CD4-positive, alpha-beta T cell (primary cell): ENCODE measurements around the gene GRM4. TPM values are rescaled to one million over a fixed set of nuclear protein-coding genes. Genes with fewer than 3 reads are reported as not detected.

Experiments used
- ATAC-seq: fragments of 200-7000 bp; cut with Tn5 transposase; one replicate; pipeline ENCODE4 v1.10.0; 2022; ENCODE audit warnings: mild to moderate bottlenecking; ENCODE audit not compliant: poor library complexity
- CTCF ChIA-PET: fragments of 350-600 bp; sonication (Branson Sonifier 250); formaldehyde crosslinking; loops from one replicate; lab custom pipeline; 2021; ENCODE audit warnings: antibody characterized with exemption, inconsistent platforms; lab: Charles Lee
- POLR2A ChIA-PET: fragments of 350-600 bp; sonication (Branson Sonifier 250); formaldehyde crosslinking; loops from one replicate; lab custom pipeline; 2021; ENCODE audit warnings: antibody characterized with exemption, inconsistent platforms; lab: Charles Lee
- DNase-seq, 14 experiments: peaks; one replicate each; pipeline ENCODE4 v3.0.0-alpha.2; 2013 to 2020; ENCODE audit warnings: mixed read lengths in 2 of 14
- H3K27ac ChIP-seq, 2 donors: one replicate each; pipeline versions ENCODE4 v1.5.1 to v1.7.0; 2013; ENCODE audit warnings: low read length in 2 of 2, low read depth in 1 of 2, mild to moderate bottlenecking in 1 of 2
- H3K27me3 ChIP-seq, 2 experiments: 1 replicate in 1 of 2; 2 replicates in 1 of 2; pipeline versions ENCODE4 v1.6.1 to v1.7.0; 2013; ENCODE audit warnings: low read length in 2 of 2, control low read depth in 1 of 2, mild to moderate bottlenecking in 1 of 2, moderate library complexity in 1 of 2; ENCODE audit not compliant: insufficient read depth in 2 of 2, control insufficient read depth in 1 of 2
- H3K36me3 ChIP-seq: one replicate; pipeline ENCODE4 v1.6.1; 2013; ENCODE audit warnings: low read length, control low read depth; ENCODE audit not compliant: insufficient read depth
- H3K4me1 ChIP-seq: one replicate; pipeline ENCODE4 v1.6.1; 2013; ENCODE audit warnings: low read length, control low read depth; ENCODE audit not compliant: insufficient read depth
- H3K4me3 ChIP-seq: one replicate; pipeline ENCODE4 v1.5.1; 2013; ENCODE audit warnings: mild to moderate bottlenecking, low read length, moderate library complexity
- H3K9me3 ChIP-seq, 2 experiments: 1 replicate in 1 of 2; 2 replicates in 1 of 2; pipeline versions ENCODE4 v1.6.1 to v1.7.0; 2013; ENCODE audit warnings: low read length in 2 of 2, mild to moderate bottlenecking in 2 of 2, control low read depth in 1 of 2, moderate library complexity in 1 of 2; ENCODE audit not compliant: control insufficient read depth in 1 of 2, insufficient read depth in 1 of 2
- H3K27ac Mint-ChIP-seq: one replicate; pipeline ENCODE4 v1.8.0; 2020; ENCODE audit warnings: mixed read lengths
- H3K27me3 Mint-ChIP-seq: one replicate; pipeline ENCODE4 v1.8.0; 2021; ENCODE audit warnings: mixed read lengths
- H3K36me3 Mint-ChIP-seq: one replicate; pipeline ENCODE4 v1.8.0; 2021; ENCODE audit warnings: low read depth, mixed read lengths
- H3K4me1 Mint-ChIP-seq: one replicate; pipeline ENCODE4 v1.8.0; 2021; ENCODE audit warnings: low read depth, mixed read lengths
- H3K4me3 Mint-ChIP-seq: one replicate; pipeline ENCODE4 v1.8.0; 2020; ENCODE audit warnings: mild to moderate bottlenecking, mixed read lengths
- H3K9me3 Mint-ChIP-seq: one replicate; pipeline ENCODE4 v1.8.0; 2020; ENCODE audit warnings: mixed read lengths
- CTCF ChIP-seq: fragments of 200-600 bp; IDR thresholded peaks from one replicate; pipeline ENCODE4 v1.8.0; 2022; ENCODE audit warnings: antibody characterized with exemption, mild to moderate bottlenecking
- intact Hi-C, 2 experiments: fragments of 100-400 bp; cut with DNase I in 1 of 2; cut with micrococcal nuclease in 1 of 2; formaldehyde crosslinking; loops; one replicate each; pipeline versions ENCODE4 v1.15.1 to v1.9.0; 2023 to 2025; cut with DNase I, micrococcal nuclease
- total RNA-seq, 174 experiments: library from RNA in 2 of 174; stranded (reverse) in 2 of 174; gene quantifications; one replicate each; pipeline ENCODE4 v1.2.3 and lab custom pipeline; 2021 to 2026

The GRM4 gene
- total RNA-seq, 2 experiments from 2014 or later = 0.08 TPM; not detected in 1

GRCh38 chr6:34025861-34026260 is 120.0 kb downstream of the GRM4 start:
- no peak for TF ChIP-seq CTCF
- H3K27me3 Mint-ChIP-seq = no peaks in the 10 kb centered on the region
- intact Hi-C loops = loop anchor here (2.0 to 5.0 kb wide), 2 partner anchors 315 to 439 kb away; partner anchors contain the start of gene UQCC2 (in 1 of the 2)
- Histone ChIP-seq H3K9me3 (peaks cover 0 to 5% of the 10 kb centered on the region in 2 experiments), H3K27me3 (no peaks in the 10 kb centered on the region), H3K4me1 (peaks cover 4% of the 10 kb centered on the region), H3K4me3 (no peak overlapping the region), H3K27ac (no peak overlapping the region), H3K36me3 (no peaks in the 10 kb centered on the region)
- no peak overlapping the region for H3K27ac Mint-ChIP-seq
- no peak overlapping the region for H3K4me3 Mint-ChIP-seq
- H3K9me3 Mint-ChIP-seq = no peaks in the 10 kb centered on the region
- no peak for ATAC-seq
- ChIA-PET POLR2A (no interaction called here), CTCF (interaction anchor here (6.3 kb wide), 1 partner anchor 254 kb away, joined by 39 read pairs; no protein-coding TSS in a partner anchor)
- no peaks in the 10 kb centered on the region for H3K4me1 Mint-ChIP-seq
- DNase-seq = no peak
- no peaks in the 10 kb centered on the region for H3K36me3 Mint-ChIP-seq

DNA sequence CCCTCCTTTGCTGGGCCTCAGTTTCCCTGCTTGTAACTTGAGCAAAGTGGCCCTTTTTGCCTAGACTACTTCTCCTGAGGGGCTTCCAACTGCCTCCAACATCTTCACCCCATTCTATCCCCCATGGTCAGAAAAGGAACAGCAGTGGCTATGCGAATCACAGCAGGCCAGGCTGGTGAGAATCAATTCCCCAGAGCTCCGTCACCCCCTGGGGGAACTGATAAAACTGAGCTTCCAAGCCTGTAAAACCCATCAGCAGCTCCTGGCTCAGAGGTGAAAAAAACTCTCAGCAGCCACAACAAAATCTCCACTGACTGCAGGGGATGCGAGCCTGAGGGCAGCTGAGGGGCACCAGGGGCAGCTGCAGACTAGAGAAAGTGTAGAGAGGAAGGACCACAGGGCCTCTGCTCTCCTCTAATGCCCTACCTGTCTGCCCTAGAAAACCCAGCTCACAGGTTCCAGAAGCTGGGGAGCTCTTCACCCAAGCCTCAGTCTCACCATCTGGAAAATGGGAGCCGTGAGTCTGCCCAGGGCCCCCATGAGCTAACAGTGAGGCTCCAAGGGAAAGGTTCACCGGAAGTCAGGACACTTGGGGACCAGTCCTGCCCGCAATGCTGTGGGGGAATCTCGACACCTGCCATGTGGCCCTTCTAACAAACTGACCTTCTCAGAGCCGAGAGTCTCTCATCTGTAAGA is 120.6 kb downstream of the GRM4 start:
- Mint-ChIP-seq H3K27me3 (no peaks in the 10 kb centered on the region), H3K9me3 (no peaks in the 10 kb centered on the region), H3K4me3 (no peak overlapping the region), H3K4me1 (no peaks in the 10 kb centered on the region), H3K36me3 (no peaks in the 10 kb centered on the region), H3K27ac (no peak overlapping the region)
- DNase-seq (no peak), ATAC-seq (no peak)
- Histone ChIP-seq H3K4me1 (peaks cover 4% of the 10 kb centered on the region), H3K9me3 (peaks cover 0 to 5% of the 10 kb centered on the region in 2 experiments), H3K4me3 (no peak overlapping the region), H3K27me3 (no peaks in the 10 kb centered on the region), H3K27ac (no peak overlapping the region), H3K36me3 (no peaks in the 10 kb centered on the region)
- intact Hi-C loops = loop anchor here in 1 of 2 experiments (5.0 kb wide), 1 partner anchor 438 kb away; no protein-coding TSS in a partner anchor
- no peak for TF ChIP-seq CTCF
- ChIA-PET POLR2A (interaction anchor here (0.6 to 1.9 kb wide), 2 partner anchors 236 to 1216 kb away, joined by 4 read pairs; partner anchors contain the start of gene LEMD2), CTCF (interaction anchor here (6.3 kb wide), 1 partner anchor 254 kb away, joined by 39 read pairs; no protein-coding TSS in a partner anchor)

GRCh38 chr6:34022873-34023255 is 123.0 kb downstream of the GRM4 start:
- no peak overlapping the region for H3K27ac Mint-ChIP-seq
- Histone ChIP-seq H3K4me1 (peaks cover 4% of the 10 kb centered on the region), H3K27ac (no peak overlapping the region), H3K36me3 (no peaks in the 10 kb centered on the region), H3K9me3 (peaks cover 0 to 5% of the 10 kb centered on the region in 2 experiments), H3K27me3 (no peaks in the 10 kb centered on the region), H3K4me3 (no peak overlapping the region)
- no peak for DNase-seq
- POLR2A ChIA-PET = no interaction called here
- TF ChIP-seq CTCF = no peak
- H3K4me1 Mint-ChIP-seq = no peaks in the 10 kb centered on the region
- H3K27me3 Mint-ChIP-seq = no peaks in the 10 kb centered on the region
- no peak for ATAC-seq
- CTCF ChIA-PET = no interaction called here
- no peaks in the 10 kb centered on the region for H3K36me3 Mint-ChIP-seq
- intact Hi-C loops = no loop called here
- no peak overlapping the region for H3K4me3 Mint-ChIP-seq
- H3K9me3 Mint-ChIP-seq = no peaks in the 10 kb centered on the region
